MM.1S (cell line): ENCODE results near the gene CENPL.
"Not testable (repeated sequence)": the region's sequence is repeated elsewhere in the genome, so short reads cannot be mapped to it uniquely, and the experiment has no call there.

Source experiments
- CTCF ChIP-seq: fragments of 300-600 bp; sonication (generic); IDR thresholded peaks from 2 replicates; pipeline ENCODE4 v1.5.1; 2016; ENCODE audit warnings: antibody characterized with exemption, low read length, mixed read lengths
- EZH2 ChIP-seq: fragments of 300-600 bp; sonication (generic); optimal IDR thresholded peaks from 2 replicates; pipeline ENCODE3; 2017; ENCODE audit warnings: low read depth, mild to moderate bottlenecking, antibody characterized with exemption, low read length, mixed read lengths
- EZH2phosphoT487 ChIP-seq: fragments of 300-600 bp; sonication (generic); IDR thresholded peaks from 2 replicates; pipeline ENCODE4 v1.6.1; 2018; ENCODE audit warnings: antibody characterized with exemption, low read length

DNA sequence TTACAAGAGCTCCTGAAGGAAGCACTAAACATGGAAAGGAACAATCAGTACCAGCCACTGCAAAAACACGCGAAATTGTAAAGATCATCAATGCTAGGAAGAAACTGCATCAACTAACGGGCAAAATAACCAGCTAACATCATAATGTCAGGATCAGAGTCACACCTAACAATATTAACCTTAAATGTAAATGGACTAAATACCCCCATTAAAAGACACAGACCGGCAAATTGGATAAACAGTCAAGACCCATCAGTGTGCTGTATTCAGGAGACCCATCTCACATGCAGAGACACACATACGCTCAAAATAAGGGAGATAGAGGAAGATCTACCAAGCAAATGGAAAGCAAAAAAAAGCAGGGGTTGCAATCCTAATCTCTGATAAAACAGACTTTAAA is 11.0 kb downstream of the CENPL start:
- not testable (repeated sequence) for TF ChIP-seq CTCF, EZH2phosphoT487, EZH2
